GM18867 (cell line): ENCODE measurements around the gene DCUN1D1.

Experiments
- ATAC-seq: cut with Tn5 transposase; IDR thresholded peaks from one replicate; pipeline ENCODE4 v1.9.1; 2021; ENCODE audit warnings: mild to moderate bottlenecking, moderate library complexity; ENCODE audit not compliant: unreplicated experiment

Gene DCUN1D1

DNA sequence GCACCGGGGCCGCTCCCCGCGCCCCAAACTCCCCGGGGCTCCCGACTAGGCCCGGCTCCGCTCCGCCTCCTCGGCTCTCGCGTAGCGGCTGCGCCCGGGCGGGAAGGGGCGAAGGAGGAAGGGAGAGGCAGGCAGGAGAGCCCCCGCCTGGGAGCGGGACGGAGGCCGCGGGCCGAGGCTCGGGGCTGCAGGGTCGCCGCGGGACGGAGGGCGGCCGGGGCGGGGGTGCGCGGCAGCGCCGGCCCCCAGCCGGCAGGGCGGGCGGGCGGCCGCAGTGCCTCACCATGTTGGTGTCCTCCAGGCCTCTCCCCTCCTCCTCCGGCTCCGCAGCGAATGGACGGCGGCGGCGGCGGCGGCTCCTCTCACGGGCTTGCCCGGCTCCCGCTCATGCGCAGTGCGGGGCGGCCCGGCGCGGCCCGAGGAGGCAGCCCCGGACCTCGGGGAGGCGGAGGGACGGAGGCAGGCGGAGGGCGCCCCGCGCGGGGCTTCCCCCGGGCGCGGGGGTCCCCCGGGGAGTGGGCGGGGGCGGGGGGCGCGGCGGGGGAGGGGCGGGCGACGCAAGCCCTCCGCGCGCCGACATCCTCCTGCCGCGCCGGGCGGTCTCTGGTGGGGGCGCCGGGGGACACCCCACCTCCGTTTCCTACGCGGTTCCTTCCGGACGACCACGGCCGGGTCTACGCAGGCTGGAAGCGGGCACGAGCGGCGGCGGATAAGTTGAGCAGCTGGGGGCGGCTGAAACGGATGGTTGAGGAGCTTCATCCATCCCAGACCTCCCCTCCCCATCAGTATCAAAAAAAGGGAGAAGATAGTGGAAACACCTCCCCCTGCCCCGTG, at the start of gene DCUN1D1:
DCUN1D1 (minus strand) TSS at position 335 of the 834 bp plus-strand sequence; CDS start at position 286, 49 bp downstream.
- ATAC-seq = peak; percentile 91

DNA sequence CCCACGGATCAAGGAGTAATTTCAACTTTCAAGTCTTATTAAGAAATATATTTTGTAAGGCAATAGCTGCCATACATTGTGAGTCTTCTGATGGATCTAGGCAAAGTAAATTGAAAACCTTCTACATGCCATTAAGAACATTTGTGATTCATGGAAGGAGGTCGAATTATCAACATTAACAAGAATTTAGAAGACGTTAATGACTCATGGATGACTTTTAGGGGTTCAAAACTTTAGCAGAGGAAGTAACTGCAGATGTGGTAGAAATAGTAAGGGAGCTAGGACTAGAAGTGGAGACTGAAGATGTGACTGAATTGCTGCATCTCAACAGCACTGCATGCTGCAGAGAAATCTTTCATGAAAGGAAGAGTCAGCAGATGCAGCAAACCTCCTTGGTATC, 48.1 kb upstream of the DCUN1D1 start:
- ATAC-seq = no peak

DNA sequence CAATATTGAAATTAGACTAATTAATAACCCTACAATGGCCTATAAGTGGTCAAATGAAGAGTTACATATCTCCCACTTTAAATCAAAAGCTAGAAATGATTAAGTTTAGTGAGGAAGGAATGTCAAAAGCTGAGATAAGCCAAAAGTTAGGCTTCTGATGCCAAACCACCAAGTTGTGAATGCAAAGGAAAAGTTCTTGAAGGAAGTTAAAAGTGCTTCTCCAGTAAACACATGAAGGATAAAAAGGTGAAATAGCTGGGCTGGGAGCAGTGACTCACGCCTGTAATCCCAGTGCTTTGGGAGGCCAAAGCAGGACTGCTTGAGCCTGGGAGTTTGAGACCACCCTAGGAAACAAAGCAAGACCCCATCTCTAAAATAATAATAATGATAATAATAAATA, 46.9 kb upstream of the DCUN1D1 start:
- ATAC-seq = no peak

DNA sequence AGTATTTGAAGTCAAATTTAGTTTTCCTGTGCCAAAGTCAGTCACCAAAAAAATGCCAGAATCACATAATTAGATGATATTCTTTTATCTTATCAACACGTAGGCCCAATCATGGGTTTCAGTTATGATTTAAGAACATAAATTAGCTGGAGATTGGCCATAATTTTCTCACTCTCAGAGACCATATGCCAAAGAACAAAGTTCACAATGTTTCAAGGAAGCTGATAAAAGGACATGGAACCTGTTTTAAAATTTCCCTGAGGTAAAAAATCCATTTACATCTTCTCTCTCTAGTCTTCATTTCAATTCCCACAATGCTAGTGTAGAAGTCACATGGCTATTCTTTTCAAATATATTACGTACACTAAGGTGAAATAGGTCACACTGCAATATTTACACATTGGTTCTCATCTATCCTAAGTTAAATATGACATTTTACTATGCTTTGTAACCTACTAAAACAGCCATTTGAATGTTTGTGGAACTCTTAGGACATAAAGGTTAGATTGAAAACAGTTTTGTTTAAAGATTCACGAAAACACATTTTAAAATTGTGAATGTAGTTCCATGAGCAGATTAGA, 42.7 kb upstream of the DCUN1D1 start:
- no peak for ATAC-seq

DNA sequence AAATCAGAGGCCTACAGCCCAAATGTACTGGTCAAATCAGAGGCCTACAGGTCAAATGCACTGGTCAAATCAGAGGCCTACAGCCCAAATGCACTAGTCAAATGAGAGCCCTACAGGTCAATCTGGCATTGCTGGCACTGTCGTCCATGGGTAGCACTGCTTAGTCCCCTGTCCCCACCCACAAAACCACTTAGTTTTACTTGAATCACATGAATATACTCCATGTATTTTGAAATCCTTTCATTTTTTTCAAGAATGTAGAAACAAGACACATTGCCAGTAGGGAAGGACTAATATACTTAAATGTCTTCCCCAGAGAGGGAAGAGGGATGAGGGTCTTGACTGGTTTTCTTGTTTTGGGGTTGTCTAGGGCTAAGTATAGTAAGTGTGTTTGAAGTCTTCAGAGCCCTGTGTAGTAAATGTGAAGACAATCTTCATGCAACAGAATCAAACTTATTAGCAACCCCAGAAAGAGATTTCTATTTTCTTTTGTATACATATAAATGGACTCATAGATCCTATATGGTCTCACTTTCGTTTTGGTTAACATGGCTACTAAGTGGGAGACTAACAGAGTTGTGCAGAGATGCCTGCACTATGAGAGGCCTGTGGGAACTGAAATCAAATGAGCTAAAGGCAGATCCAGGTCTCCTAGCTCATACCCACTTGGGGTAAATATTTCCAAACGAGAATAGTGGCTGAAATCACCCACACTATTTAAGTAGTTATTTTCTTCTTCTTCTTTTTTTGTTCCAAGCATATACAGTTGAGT, 38.3 kb upstream of the DCUN1D1 start:
- no peak for ATAC-seq

DNA sequence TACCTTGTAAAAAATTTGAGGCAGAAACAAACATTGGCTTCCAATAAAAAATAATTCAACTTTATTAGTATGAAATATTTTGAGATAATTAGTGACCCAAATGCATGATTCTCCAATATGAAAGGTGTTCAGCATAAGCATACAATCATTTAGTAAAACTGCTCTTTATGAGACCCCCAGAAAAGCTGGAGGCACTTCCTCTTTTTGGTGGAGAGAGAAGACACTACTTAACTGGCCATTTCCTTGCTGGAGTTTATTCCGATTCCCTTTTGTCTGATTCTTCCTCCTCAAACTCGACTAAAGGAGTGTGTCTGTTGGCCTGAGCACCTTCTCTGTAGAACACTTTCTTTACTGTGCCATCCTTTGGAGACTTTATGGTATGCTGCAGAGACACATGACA, 34.8 kb upstream of the DCUN1D1 start:
- no peak for ATAC-seq

DNA sequence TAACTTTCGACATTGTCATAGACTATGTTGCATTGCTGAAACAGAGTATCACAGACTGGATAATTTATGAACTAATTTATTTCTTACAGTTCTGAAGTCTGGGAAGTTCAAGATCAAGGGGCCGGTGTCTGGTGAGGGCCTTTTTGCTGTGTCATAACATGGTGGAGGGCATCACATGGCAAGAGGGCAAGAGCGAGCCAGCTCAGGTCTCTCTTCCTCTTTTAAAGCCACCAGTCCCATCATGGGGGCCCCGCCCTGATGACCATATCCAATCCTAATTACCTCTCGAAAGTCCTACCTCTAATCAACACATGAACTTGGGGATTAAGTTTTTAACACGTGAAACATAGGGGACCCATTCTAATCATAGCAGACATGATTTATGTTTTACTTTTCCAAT, 33.5 kb upstream of the DCUN1D1 start:
- no peak for ATAC-seq

DNA sequence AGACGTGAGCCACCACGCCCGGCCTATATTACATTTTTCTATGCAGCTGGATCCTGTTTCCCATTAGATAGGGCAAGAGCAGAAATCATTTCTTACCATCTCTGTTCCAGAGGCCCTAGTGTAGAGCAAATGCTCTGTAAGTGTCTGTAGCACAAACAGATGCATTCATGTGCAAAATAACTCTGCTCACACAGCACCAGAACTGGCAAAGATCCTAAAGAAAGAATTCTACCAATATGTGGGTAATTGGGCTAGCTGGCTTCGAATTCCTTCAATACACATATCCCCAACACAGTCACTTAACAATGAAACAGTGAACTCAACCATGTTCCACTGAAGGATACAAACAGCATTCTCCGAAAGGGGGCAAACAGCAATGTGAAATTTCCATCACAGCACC, 32.7 kb upstream of the DCUN1D1 start:
- ATAC-seq = no peak

DNA sequence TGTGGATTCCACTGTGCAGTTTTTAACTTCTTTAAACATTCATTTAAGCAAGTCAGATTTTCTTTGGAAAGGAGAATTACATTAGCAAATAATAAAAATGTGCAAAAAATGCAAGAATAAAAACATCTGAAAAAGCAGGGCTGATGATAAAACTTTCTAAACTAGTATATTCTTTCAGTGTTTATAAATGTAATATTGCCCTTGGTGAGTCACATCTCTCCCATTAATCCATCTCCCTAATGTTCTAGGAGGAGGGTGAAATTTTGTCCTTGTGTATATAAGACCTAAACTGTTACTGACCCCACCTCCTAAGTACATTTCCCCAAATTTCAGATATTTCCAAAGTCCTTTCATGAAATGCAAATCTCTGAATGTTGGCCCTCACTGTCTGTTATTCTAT, 28.5 kb upstream of the DCUN1D1 start:
- no peak for ATAC-seq

DNA sequence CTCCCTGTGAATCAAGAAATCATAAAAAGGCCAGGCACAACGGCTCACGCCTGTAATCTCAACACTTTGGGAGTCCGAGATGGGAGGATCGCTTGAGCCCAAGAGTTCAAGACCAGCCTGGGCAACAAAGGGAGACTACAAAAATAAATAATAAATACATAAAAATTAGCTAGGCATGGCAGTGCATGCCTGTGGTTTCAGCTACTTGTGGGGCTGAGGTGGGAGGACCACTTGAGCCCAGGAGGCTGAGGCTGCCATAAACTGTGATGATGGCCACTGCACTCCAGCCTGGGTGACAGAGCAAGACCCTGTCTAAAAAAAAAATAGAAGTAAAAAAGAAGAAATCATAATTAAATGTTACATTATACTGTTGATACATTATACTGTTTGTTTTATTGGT, 28.0 kb upstream of the DCUN1D1 start:
- no peak for ATAC-seq

DNA sequence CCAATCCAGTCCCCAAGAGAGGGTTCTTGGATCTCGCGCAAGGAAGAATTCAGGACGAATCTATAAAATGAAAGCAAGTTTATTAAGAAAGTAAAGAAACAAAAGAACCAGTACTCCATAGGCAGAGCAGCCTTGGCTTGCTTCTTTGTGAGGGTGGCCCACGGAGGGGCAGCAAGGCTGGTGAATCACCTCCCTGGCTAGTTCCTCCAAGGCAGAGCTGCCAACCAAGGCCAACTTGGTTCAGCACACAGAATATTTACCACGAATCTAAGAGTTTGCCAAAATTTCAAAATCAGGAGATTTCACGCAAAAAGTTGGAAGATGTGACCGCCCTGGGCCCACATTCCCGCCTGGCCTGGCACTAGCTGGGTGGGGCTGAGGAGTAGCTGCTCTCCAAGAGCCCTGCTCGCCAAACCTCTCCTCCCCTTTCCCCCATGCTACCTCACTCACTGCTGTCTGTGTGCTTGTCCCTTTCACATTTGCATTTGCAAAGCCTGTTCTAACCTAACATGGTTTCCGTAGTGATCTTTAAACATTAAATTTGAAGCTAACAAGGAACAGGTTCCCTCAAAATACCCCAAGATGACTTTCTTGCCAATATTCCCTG, 26.2 kb upstream of the DCUN1D1 start:
- ATAC-seq = no peak

DNA sequence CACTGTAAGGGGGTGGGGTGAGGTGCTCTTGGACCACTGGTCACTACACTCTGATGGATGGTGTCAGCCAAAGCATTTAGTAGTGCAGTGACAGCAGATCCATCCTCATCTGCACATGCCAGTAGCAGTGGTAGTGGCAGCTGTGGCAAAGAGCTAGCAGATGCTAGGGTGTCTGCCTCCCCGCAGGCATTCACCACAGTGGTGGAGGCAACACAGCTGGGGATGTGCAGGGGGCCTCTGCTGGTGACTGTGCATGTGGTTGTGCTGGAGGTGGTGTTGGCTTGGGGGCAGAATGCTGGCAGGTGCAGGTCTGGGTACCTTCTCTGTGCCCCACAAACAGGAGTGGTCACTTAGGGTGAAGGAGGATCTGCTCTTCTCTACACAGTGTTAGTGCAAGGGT, 19.4 kb upstream of the DCUN1D1 start:
- no peak for ATAC-seq

DNA sequence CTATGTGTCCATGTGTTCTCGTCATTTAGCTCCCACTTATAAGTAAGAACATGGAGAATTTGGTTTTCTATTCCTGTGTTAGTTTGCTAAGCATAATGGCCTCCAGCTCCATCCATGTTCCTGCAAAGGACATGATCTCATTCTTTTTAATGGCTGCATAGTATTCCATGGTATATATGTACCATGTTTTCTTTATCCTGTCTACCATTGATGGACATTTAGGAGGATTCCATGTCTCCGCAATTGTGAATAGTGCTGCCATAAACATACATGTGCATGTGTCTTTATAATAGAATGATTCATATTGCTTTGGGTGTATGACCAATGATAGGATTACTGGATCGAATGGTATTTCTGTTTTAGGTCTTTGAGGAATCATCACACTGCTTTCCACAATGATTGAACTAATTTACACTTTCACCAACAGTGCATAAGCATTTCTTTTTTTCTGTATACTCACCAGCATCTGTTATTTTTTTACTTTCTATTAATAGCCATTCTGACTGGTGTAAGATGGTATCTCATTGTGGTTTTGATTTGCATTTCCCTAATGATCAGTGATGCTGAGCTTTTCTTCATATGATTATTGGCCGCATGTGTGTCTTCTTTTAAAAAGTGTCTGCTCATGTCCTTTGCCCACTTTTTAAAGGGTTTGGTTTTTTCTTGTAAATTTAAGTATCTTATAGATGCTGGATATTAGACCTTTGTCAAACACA, 13.3 kb upstream of the DCUN1D1 start:
- ATAC-seq = peak; percentile 62

DNA sequence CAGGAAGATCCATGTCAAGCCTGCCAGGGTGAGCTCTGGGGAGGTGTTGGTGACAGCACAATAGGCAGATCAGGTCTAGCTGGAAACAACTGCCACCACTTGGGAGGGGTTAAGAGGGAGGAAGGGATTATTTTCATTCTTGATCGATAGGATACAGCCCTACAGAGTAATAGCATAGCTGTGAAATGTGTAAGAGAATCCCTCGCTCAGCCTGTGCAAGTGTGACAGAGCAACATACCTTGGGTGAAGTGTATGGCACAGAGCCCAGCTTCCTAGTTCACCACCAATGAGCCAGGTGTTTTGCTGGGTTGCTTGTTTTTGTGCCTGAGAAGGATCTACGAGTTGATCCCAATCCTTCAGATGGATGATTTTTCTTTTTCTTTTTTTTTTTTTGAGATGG, 9.2 kb upstream of the DCUN1D1 start:
- ATAC-seq = no peak

DNA sequence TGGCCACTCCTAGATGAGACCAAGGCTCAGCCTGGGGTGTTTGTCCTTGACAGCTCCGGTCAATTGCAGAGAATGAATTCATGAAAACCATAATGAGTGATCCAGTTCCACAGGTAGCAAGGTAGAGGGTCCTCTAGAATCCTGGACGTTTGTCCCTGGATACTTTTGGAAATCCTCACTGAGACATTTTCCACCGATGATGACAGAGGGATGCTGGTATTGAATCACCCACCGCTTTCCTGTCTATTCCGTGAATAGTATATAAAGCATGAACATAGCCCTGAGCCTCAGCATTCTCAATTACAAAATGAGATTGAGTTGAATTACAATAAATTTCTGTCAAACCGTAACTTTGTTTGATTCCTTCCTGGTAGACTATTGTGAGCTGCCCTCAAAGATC, 5.7 kb upstream of the DCUN1D1 start:
- no peak for ATAC-seq

DNA sequence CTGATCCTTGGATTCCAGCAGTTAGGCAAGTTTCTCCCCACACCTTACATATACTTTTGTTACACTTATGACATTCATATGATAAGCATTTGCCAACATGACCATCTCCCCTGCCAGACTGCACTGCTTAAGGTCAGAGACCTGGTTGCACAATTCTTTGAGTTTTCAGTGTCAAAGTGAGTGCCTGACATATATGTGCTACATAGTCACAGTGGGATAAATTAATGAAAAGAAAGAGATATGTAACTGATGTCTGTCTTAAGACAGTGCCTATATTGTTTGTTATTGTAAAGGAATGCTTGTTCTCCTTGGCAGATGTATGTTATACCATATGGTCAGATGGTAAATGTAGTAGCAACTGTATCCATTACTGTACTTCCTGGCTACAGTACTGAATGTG, 3.5 kb upstream of the DCUN1D1 start:
- no peak for ATAC-seq

DNA sequence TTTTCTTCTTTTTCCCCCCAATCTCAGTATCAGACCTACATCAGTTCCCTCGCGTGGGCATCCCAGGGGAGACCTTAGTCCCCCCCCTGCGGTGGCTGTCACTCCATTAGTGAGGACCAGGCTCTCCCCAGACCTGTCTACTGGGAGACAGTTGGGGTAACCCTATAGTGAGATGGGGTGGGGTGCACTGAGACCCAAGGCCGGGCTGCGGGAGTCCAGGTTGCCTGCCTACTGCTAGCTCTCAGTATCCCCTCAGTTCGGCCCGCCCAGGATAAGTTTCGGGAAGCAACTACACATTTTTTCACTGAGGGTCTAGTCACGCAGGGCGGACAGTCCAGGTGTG, 671 bp upstream of the DCUN1D1 start:
- no peak for ATAC-seq

DNA sequence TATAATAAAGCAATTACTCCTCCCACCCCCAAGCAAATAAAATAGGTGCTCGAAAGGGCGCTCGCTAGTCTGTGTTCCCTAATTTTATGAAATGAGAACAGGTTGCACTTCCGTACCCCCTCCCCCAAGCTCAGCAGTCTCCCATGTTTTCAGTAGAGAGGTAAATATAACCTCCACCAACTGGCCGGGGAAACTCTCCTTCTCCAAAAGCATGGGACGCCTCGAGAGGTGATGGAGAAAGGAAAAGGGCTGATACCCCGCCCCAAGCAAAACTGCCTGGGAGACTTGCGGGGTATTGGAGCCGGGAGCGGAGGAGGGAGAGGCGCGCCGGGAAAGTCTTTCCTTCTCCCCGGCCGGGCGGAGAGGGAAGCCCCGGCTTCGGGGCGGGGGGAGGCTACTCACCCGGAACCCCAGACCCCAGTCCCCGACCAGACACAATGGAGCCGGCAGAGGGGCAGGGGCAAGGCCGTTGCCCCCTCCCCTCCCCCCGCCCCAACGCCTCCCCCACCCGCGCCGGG, 605 bp downstream of the DCUN1D1 start:
- ATAC-seq = peak; percentile 14

DNA sequence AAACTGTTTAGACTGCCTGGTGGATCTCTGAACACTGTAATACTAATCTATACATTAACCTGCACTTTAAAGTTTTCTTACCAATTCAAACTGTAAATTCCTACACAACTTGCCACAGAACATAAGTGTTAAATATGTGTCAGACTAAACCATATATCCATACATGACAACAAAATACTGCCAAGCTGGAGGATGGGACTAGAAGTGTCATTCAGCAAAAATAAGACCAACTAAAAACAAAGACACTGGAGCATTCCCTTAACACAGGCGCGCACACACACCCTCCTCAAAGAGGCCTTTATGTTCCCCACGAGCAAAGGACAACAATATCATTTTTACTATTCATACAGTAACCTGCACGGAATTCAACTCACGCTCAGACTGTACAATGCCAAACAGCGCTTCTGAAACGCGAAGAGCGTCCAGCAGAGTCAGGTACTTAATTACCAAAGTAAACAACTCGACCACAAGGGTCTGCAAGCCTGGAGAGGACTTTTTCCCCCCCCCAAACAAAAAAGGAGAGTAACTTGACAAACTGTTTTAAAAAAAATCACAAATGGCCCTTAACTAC, 1.1 kb downstream of the DCUN1D1 start:
- no peak for ATAC-seq

DNA sequence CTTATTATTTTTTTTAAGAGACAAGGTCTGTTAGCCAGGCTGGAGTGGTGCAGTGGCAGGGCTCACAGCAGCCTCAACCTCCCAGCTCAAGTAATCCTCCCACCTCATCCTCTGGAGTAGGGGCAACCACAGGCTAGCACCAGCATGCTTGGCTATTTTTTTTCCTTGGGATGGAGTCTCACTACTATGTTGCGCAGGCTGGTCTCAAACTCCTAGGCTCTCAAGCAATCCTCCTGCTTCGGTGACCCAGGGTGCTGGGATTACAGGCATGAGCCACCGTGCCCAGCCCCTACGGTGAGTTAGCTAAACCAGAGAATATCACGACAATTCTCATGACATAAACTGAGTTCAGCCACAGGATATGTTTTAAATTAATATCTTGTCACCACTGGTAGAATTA, 2.0 kb downstream of the DCUN1D1 start:
- no peak for ATAC-seq
